Caki2 (cell line): ENCODE data around the gene RBM39. TPM values are rescaled to one million over a fixed set of nuclear protein-coding genes. Genes with fewer than 3 reads are reported as not detected.
A peak's percentile ranks its signal among the peaks of the same experiment; 100 is the strongest.
"Not testable (repeated sequence)": the region's sequence is repeated elsewhere in the genome, so short reads cannot be mapped to it uniquely, and the experiment has no call there.

ENCODE experiments used
- DNase-seq: peaks from one replicate; pipeline ENCODE4 v3.0.0-alpha.2; 2015; ENCODE audit warnings: low read depth
- in situ Hi-C: cut with HindIII; loops from 2 replicates; pipeline ENCODE4 v1.10.0; 2016; ENCODE audit warnings: low sequenced_read_pairs, low pct_unique_long_range_greater_than_20kb, mixed read lengths
- total RNA-seq: library from RNA; depleted of rRNA; stranded (reverse); fragments of >200 nt; shearing (Covaris generic); gene quantifications from 2 replicates; pipeline ENCODE4 v1.2.3, GENCODE V29; 2014; ENCODE audit warnings: low replicate concordance

The RBM39 gene
- total RNA-seq, 1 experiment from 2014 or later: 129 TPM

- no peak for DNase-seq
- in situ Hi-C loops: no loop called here
Measured at GRCh38 chr20:35762461-35762860, 20.4 kb upstream of the RBM39 start.

- in situ Hi-C loops, DNase-seq: not testable (repeated sequence)
Measured at GRCh38 chr20:35761548-35761947, 19.5 kb upstream of the RBM39 start.

GRCh38 chr20:35757098-35757705 is 15.1 kb upstream of the RBM39 start:
- no peak for DNase-seq
- in situ Hi-C loops: no loop called here

- DNase-seq: no peak
- in situ Hi-C loops: no loop called here
Measured at GRCh38 chr20:35756404-35756803, 14.3 kb upstream of the RBM39 start.

DNA sequence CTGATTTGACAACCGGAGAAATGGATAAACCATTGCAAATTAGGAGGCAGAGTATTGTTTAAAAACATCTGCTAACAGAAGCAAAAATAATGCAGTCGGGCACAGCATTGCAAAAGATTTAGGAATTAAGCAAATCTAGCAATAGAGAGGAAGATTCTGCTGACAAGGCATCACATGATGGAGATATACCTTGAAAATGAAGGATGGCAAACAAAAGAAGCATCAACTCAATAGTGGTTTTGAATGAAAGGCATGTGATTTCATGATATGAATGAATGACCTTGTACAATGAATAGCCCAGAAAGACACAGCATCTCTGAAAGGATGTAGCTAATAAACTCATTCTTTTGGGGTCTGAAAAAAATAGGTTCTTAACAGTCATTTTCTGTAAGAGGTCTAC is 8.6 kb upstream of the RBM39 start:
- DNase-seq: no peak
- in situ Hi-C loops: no loop called here

GRCh38 chr20:35744492-35744841 is 2.4 kb upstream of the RBM39 start:
- DNase-seq, in situ Hi-C loops: not testable (repeated sequence)

DNA sequence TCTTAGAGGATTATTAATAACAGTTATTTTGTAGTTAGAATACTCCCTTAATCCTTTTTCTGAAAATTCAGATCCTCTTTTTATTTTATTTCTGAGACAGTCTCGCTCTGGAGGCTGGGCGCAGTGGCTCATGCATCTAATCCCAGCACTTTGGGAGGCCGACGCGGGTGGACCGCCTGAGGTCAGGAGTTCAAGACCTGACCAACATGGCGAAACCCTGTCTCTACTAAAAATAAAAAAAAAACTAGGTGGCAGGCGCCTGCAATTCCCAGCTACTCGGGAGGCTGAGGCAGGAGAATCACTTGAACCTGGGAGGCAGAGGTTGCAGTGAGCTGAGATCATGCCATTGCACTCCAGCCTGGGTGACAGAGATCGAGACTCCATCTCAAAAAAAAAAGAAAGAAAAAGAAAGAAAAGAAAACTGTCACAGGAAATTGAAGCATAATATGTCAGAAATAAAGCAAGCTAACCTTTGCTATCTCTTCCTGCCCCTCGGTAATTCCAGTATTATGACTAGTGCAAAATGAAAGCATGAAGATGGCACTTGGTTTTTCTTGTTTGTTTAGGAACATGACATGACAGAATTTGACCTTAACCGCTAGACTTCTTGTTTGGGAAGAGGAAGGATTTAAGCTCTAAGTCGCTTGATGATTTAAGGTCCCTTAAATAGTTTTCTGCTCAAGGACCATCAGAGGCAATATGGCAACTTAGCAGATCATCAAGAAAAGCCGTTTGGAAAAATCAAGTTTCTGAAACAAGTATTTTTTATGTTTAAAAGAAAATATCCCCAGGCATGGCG is 1.8 kb upstream of the RBM39 start:
- peak; percentile 19 for DNase-seq
- in situ Hi-C loops: no loop called here

DNA sequence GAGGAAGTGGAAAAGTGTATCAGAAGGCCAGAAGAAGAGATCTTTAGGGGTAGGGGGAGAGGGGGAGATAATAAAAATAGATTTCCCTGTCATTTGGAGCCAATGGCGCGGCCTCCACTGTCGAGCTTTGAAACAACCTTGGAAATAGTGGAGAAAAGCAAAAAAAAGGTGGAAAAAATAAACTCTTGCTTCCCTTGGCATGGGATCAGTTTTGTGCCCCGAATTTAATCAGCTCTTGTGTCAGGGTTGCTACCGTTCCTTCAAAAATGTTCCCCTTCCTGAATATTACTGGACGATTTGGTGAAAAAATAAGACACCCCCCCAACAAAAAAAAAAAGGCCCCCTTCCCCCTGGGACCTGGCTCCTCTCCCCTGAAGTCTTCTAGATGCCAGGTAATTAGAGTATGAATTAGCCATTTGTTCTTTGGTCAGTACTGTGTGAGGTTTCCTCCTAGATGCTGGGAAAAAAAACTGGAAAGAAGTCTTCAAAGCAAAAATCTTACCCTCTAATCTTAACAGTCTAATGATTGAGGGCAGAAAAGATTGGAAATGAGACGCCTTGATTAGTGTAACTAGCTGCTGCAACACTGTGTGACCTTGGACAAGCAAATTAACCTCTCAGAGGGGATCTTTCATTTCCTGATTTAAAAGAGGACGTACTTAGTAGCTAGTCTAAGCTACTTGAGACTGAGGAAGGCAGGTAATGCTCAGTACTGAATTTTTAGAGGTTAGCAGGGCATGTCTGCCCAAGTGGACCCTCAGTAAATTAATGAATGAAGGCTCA is 872 bp upstream of the RBM39 start:
- DNase-seq: peak; percentile 32
- in situ Hi-C loops: no loop called here

GRCh38 chr20:35739294-35740163 is 2.5 kb downstream of the RBM39 start:
- in situ Hi-C loops: no loop called here
- peak; percentile 35 for DNase-seq

DNA sequence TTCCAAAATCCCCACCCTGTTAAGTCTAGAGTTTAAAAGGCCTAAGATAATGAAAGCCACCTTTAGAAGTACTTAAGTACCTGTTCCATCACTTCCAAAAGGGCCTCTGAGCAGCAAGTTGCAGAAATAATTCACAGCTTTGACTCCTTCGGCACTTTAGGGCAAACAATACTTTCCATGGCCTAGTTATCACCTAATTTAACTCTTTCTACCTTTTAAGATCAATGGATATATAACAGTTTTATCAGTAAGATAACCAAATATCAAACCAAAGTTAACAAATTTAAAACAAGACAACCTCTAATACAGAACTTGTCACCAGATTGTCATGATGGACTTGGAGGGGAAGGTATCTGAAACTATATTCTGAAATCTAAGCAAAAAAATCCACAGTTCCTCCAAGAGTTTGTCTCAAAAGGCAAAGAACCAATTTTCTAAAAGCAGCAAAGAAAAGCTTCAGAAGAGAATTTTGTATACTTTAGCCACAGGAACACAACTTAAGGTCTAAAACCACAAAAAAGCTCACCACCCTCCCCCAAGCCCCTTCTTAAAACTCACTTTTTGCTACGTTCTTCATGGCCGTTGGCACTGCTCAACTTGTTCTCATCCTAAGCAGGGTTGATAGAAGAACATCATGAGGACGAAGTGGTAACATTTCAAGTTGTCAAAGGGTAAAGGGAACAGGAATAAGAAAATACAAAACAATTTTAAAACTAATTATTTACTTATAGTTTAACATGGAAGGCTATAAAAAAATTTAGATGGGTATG is 3.5 kb downstream of the RBM39 start:
- no peak for DNase-seq
- in situ Hi-C loops: no loop called here

DNA sequence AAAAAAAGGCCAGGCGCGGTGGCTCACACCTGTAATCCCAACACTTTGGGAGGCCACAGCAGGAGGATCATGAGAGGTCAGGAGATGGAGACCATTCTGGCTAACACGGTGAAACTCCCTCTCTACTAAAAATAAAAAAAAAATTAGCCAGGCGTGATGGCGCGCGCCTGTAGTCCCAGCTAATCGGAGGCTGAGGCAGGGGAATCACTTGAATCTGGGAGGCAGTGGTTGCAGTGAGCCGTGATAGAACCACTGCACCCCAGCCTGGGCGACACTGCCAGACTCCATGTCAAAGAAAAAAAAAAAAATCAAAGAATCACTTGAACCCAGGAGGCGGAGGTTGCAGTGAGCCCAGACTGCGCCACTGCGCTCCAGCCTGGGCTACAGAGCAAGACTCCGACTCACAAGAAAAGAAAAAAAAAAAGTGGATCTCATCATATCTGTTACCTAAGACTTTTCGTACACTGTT is 4.2 kb downstream of the RBM39 start:
- in situ Hi-C loops: no loop called here

GRCh38 chr20:35735826-35736470 is 6.1 kb downstream of the RBM39 start:
- no peak for DNase-seq
- in situ Hi-C loops: no loop called here

More for the DNA sequence above, 4.2 kb downstream of the RBM39 start:
- DNase-seq: no peak

GRCh38 chr20:35734777-35735649 is 7.0 kb downstream of the RBM39 start:
- no peak for DNase-seq
- in situ Hi-C loops: no loop called here

- DNase-seq: no peak
- in situ Hi-C loops: no loop called here
Measured at GRCh38 chr20:35734374-35734773, 7.7 kb downstream of the RBM39 start.

GRCh38 chr20:35732644-35732982 is 9.4 kb downstream of the RBM39 start:
- no peak for DNase-seq
- in situ Hi-C loops: no loop called here

- in situ Hi-C loops: no loop called here
- no peak for DNase-seq
Measured at GRCh38 chr20:35731862-35732643, 10.0 kb downstream of the RBM39 start.
